ENCODE measurements around the gene ITGA3.

GRCh38 chr17:50130559-50131305, 74.8 kb downstream of the ITGA3 start:
- TF ChIP-seq CTCF (IDR thresholded peaks at IDR 0.05) (no peak), POLR2A (IDR thresholded peaks at IDR 0.05) (no peak)
